Measurements from ENCODE around the gene THAP12. TPM values are rescaled to one million over a fixed set of nuclear protein-coding genes. Genes with fewer than 3 reads are reported as not detected.
"Not testable (repeated sequence)": the region's sequence is repeated elsewhere in the genome, so short reads cannot be mapped to it uniquely, and the experiment has no call there.

The THAP12 gene
- total RNA-seq, 4 donors from 2014 or later, result 19.1 to 28.5 (median 23.6) TPM

DNA sequence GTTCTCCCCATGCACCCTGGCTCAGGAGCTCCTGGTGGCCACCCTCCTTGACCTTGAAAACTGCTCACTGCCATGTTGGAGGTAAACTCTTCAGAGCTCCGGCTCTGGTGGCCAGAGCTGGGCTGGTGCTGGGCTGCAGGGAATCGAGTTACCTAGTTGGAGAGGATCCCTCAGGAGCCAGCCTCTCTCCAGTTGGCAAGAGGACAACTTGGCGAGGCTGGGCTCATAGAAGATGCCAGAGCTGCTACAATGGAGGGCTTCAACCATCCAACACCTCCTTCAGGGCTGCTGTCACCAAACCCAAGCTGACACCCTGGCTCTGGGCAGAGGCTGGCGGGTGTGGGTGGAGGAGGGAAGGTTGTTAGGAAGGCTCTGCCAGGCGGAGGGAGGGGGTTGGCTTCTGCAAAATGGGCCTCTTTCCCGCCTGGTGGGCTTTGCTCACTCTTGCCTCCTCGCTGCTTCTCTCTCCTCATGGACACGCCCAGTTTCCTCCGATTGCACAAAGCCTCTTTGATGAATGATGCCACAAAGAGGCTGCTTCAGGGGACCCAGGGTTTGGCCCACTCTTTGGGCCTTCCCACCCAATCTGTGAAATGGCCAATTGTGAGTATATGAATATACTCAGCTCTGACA, 53.1 kb downstream of the THAP12 start:
- no peaks in the 10 kb centered on the region for H3K4me1 ChIP-seq
- no peak for DNase-seq (ENCODE audit: low spot score in 2 of 2)
- no peak overlapping the region for H3K4me3 ChIP-seq
- TF ChIP-seq POLR2A (IDR thresholded peaks at IDR 0.05) (no peak), EP300 (IDR thresholded peaks at IDR 0.05) (no peak), POLR2AphosphoS5 (IDR thresholded peaks at IDR 0.05) (no peak)
- TF ChIP-seq, protein P1, sequence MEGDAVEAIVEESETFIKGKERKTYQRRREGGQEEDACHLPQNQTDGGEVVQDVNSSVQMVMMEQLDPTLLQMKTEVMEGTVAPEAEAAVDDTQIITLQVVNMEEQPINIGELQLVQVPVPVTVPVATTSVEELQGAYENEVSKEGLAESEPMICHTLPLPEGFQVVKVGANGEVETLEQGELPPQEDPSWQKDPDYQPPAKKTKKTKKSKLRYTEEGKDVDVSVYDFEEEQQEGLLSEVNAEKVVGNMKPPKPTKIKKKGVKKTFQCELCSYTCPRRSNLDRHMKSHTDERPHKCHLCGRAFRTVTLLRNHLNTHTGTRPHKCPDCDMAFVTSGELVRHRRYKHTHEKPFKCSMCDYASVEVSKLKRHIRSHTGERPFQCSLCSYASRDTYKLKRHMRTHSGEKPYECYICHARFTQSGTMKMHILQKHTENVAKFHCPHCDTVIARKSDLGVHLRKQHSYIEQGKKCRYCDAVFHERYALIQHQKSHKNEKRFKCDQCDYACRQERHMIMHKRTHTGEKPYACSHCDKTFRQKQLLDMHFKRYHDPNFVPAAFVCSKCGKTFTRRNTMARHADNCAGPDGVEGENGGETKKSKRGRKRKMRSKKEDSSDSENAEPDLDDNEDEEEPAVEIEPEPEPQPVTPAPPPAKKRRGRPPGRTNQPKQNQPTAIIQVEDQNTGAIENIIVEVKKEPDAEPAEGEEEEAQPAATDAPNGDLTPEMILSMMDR (IDR thresholded peaks at IDR 0.05), result no peak
- no peaks in the 10 kb centered on the region for H3K36me3 ChIP-seq
- no peaks in the 10 kb centered on the region for H3K9me3 ChIP-seq
- no peak overlapping the region for H3K27ac ChIP-seq
- 76% methylated on average over 9 of the region's 9 CpGs for WGBS
- no peaks in the 10 kb centered on the region for H3K27me3 ChIP-seq

DNA sequence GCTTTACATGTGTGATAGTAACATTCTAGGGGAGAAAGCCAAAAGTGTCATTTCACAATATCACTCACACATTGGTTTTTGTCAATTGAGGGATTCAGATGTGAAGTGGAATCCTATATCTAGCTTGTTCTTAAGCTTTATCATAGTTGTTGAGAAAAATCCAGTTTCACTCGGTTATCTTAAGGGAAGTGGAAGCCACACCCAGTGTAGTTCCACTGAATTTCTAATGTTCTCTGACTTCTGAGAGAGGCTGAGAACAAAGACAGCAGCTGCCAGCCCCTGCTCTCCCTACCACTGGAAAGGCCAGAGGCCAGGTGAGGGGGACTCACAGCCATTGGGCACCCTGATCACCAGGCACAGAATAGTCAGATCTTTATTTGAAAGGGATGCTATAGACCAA, 53.7 kb downstream of the THAP12 start:
- TF ChIP-seq EP300 (IDR thresholded peaks at IDR 0.05), result no peak
- no peak for TF ChIP-seq POLR2A (IDR thresholded peaks at IDR 0.05)
- no peak for TF ChIP-seq POLR2AphosphoS5 (IDR thresholded peaks at IDR 0.05)
- TF ChIP-seq, protein P1 (IDR thresholded peaks at IDR 0.05), result no peak
- Histone ChIP-seq H3K4me3 (no peak overlapping the region), H3K27me3 (peaks cover 2% of the 10 kb centered on the region), H3K27ac (no peak overlapping the region), H3K9me3 (no peaks in the 10 kb centered on the region), H3K4me1 (peaks cover 3% of the 10 kb centered on the region), H3K36me3 (no peaks in the 10 kb centered on the region)
- no peak for DNase-seq (ENCODE audit: low spot score in 2 of 2)
- WGBS, result 36% methylated on average over 1 of the region's 1 CpG

DNA sequence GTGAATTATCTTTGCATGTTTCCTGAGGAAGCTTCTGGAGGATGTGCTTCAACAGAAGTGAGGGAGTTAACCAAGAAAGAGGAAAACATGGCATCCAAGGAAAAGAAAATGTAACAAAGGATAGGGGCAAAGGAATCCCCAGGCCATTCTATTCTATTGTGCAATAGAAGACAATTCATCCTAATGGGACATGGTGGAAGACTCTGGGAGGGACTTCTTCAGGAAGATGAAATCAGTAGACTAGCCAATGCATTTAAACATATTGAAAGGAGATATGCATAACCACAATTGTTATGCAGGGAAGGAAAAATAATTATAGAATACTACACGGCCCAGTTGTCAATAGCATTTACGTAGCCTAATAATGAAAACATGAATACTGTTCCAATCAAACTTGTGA, 55.7 kb downstream of the THAP12 start:
- Histone ChIP-seq H3K36me3 (no peaks in the 10 kb centered on the region), H3K4me3 (no peak overlapping the region), H3K9me3 (no peaks in the 10 kb centered on the region), H3K4me1 (peaks cover 10% of the 10 kb centered on the region), H3K27ac (no peak overlapping the region), H3K27me3 (peaks cover 22% of the 10 kb centered on the region)
- DNase-seq (ENCODE audit: low spot score in 2 of 2), result no peak
- 98% methylated on average over 2 of the region's 2 CpGs for WGBS
- TF ChIP-seq POLR2AphosphoS5 (IDR thresholded peaks at IDR 0.05) (no peak), EP300 (IDR thresholded peaks at IDR 0.05) (no peak), POLR2A (IDR thresholded peaks at IDR 0.05) (no peak)
- TF ChIP-seq, protein P1 (IDR thresholded peaks at IDR 0.05), result no peak

DNA sequence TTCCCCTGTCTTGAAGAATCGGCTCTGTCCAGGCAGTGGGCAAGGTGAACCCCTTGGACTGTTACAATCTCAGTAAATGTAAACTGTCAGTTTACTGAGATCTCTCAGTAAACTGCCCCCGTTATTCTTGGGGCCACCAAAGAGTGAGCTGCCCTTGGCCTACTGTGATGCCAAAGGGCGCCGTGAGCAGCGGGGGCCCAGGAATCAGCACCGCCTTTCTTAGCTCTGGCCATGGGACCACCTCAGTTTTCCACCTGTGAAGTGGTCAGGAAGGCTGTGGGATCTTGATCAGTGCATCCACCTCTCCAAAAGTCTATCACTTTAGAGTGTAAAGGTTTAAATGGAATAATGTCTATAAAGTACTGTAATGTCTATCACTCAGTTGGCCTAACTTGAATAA, 57.1 kb downstream of the THAP12 start:
- 95% methylated on average over 6 of the region's 6 CpGs for WGBS
- Histone ChIP-seq H3K4me3 (no peak overlapping the region), H3K27me3 (peaks cover 22% of the 10 kb centered on the region), H3K27ac (no peak overlapping the region), H3K36me3 (no peaks in the 10 kb centered on the region), H3K9me3 (no peaks in the 10 kb centered on the region), H3K4me1 (peaks cover 10% of the 10 kb centered on the region)
- TF ChIP-seq POLR2AphosphoS5 (IDR thresholded peaks at IDR 0.05) (no peak), POLR2A (IDR thresholded peaks at IDR 0.05) (no peak)
- TF ChIP-seq, protein P1 (IDR thresholded peaks at IDR 0.05), result no peak
- peak; percentile 14 to 40 for DNase-seq (ENCODE audit: low spot score in 2 of 2)

DNA sequence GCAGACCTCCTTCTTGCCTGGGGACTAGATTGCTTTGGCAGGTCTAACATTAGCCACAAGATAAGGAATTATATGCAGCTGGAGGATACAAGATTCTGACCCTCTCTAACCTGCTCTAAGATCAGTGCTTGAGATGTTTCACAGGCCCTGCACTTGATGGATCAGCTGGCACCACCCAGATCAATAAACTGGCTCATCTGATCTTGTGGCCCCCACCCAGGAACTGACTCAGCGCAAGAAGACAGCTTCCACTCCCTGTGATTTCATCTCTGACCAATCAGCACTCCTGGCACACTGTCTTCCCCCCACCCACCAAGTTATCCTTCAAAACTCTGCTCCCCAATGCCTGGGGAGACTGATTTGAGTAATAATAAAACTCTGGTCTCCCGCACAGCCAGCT, 57.6 kb downstream of the THAP12 start:
- H3K4me1 ChIP-seq, H3K27ac ChIP-seq, H3K4me3 ChIP-seq, H3K9me3 ChIP-seq, H3K36me3 ChIP-seq: not testable (repeated sequence)
- WGBS, result 54% methylated on average over 2 of the region's 2 CpGs
- H3K27me3 ChIP-seq, result peaks cover 22% of the 10 kb centered on the region
- peak; percentile 8 to 11 for DNase-seq (ENCODE audit: low spot score in 2 of 2)

DNA sequence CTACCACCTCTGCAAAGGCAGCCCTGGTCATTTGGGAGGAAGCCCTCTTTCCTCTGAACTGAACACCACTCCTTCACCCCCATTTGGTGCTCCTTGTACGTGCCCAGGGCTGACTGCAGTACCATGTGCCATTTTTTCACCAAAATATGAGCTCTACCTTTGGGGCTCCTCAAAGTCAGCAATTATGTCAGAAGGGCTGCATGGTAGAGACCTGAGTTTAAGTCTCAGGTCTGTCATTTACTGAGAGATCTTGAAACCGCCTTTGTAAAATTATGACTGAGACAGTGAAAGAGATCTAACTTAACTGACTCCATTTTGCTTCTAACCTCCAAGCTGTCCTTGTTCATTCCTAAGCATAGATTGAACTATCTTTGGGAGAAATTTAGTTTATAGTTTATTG, 58.0 kb downstream of the THAP12 start:
- no peak for TF ChIP-seq POLR2AphosphoS5 (IDR thresholded peaks at IDR 0.05)
- TF ChIP-seq, protein P1 (IDR thresholded peaks at IDR 0.05), result no peak
- no peak for TF ChIP-seq POLR2A (IDR thresholded peaks at IDR 0.05)
- no peak for TF ChIP-seq EP300 (IDR thresholded peaks at IDR 0.05)
- DNase-seq (ENCODE audit: low spot score in 2 of 2), result peak in 1 of 2 donors; percentile 16
- Histone ChIP-seq H3K9me3 (no peaks in the 10 kb centered on the region), H3K36me3 (no peaks in the 10 kb centered on the region), H3K27me3 (peaks cover 22% of the 10 kb centered on the region), H3K4me1 (peaks cover 10% of the 10 kb centered on the region), H3K27ac (no peak overlapping the region), H3K4me3 (no peak overlapping the region)
- 100% methylated on average over 2 of the region's 2 CpGs for WGBS
